Neutrophil (primary cell): ENCODE results near the gene TUBD1.

ENCODE experiments used
- H3K27ac ChIP-seq: fragments of 200-600 bp; sonication (generic); 2 replicates; pipeline ENCODE4 v1.5.1; 2016; ENCODE audit warnings: mild to moderate bottlenecking, moderate library complexity
- H3K27me3 ChIP-seq: fragments of 200-600 bp; sonication (generic); 2 replicates; pipeline ENCODE4 v1.6.0; 2016; ENCODE audit warnings: mild to moderate bottlenecking
- H3K36me3 ChIP-seq: fragments of 200-600 bp; sonication (generic); 2 replicates; pipeline ENCODE4 v1.5.1; 2017
- H3K4me1 ChIP-seq, 2 experiments: fragments of 200-600 bp in 1 of 2; sonication (generic) in 1 of 2; 1 replicate in 1 of 2; 2 replicates in 1 of 2; pipeline versions ENCODE4 v1.5.1 to v1.6.1; 2013 to 2016; ENCODE audit warnings: low read depth in 1 of 2, low read length in 1 of 2, mild to moderate bottlenecking in 1 of 2, moderate library complexity in 1 of 2; ENCODE audit not compliant: control insufficient read depth in 1 of 2, insufficient read depth in 1 of 2
- H3K4me3 ChIP-seq, 2 experiments: fragments of 200-600 bp in 1 of 2; sonication (generic) in 1 of 2; 1 replicate in 1 of 2; 2 replicates in 1 of 2; pipeline ENCODE4 v1.5.1; 2013 to 2016; ENCODE audit warnings: low read depth in 1 of 2, low read length in 1 of 2, mild to moderate bottlenecking in 1 of 2, moderate library complexity in 1 of 2
- H3K9me3 ChIP-seq: fragments of 200-600 bp; sonication (generic); 2 replicates; pipeline ENCODE4 v1.5.1; 2016
- CTCF ChIP-seq: fragments of 200-600 bp; sonication (generic); IDR thresholded peaks from 2 replicates; pipeline ENCODE4 v1.5.1; 2016; ENCODE audit warnings: antibody characterized with exemption

Gene TUBD1

GRCh38 chr17:59870482-59870881, 22.3 kb downstream of the TUBD1 start:
- H3K4me3 ChIP-seq: no peak overlapping the region
- H3K27me3 ChIP-seq: no peaks in the 10 kb centered on the region
- H3K36me3 ChIP-seq: peaks cover 15% of the 10 kb centered on the region
- TF ChIP-seq CTCF: no peak
- H3K4me1 ChIP-seq: peaks cover 2% of the 10 kb centered on the region in 2 experiments
- H3K9me3 ChIP-seq: no peaks in the 10 kb centered on the region
- H3K27ac ChIP-seq: no peak overlapping the region

DNA sequence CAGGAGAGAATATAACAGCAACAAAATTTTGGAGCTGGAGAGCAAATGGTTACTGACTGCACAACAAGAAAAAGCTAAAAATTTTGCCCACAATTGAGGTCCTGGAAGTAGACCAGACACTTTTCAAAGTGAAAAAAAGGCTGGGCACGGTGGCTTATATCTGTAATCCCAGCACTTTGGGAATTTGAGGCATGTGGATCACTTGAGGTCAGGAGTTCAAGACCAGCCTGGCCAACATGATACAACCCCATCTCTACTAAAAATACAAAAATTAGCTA, 22.9 kb downstream of the TUBD1 start:
- no peaks in the 10 kb centered on the region for H3K4me1 ChIP-seq
- no peak overlapping the region for H3K4me3 ChIP-seq
- peaks cover 19% of the 10 kb centered on the region for H3K36me3 ChIP-seq
- H3K27ac ChIP-seq: no peak overlapping the region
- no peaks in the 10 kb centered on the region for H3K27me3 ChIP-seq
- no peaks in the 10 kb centered on the region for H3K9me3 ChIP-seq
- TF ChIP-seq CTCF: no peak

- Histone ChIP-seq H3K9me3 (no peaks in the 10 kb centered on the region), H3K4me1 (no peaks in the 10 kb centered on the region), H3K36me3 (peaks cover 35% of the 10 kb centered on the region), H3K27ac (no peak overlapping the region), H3K4me3 (no peak overlapping the region), H3K27me3 (no peaks in the 10 kb centered on the region)
- TF ChIP-seq CTCF: no peak
Observed at GRCh38 chr17:59863616-59864015, 29.1 kb downstream of the TUBD1 start.

- Histone ChIP-seq H3K4me1 (no peaks in the 10 kb centered on the region), H3K27me3 (no peaks in the 10 kb centered on the region), H3K27ac (no peak overlapping the region), H3K4me3 (no peak overlapping the region), H3K36me3 (peaks cover 20% of the 10 kb centered on the region), H3K9me3 (no peaks in the 10 kb centered on the region)
- TF ChIP-seq CTCF: no peak
Observed at GRCh38 chr17:59859444-59860025, 33.2 kb downstream of the TUBD1 start.

DNA sequence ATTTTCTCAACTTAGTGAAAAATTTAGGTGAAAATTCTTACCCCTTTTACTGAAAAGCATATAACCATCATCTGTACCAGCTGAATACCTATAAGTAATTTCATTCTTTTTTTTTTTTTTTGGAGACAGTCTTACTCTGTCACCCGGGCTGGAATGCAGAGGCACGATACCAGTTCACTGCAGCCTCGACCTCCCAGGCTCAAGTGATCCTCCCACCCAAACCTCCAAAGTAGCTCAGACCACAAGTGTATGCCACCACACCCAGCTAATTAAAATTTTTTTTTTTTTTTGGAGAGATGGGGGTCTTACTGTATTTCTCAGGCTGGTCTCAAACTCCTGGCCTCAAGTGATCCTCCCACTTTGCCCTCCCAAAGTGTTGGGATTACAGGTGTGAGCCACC, 33.8 kb downstream of the TUBD1 start:
- Histone ChIP-seq H3K4me1 (no peaks in the 10 kb centered on the region), H3K27ac (no peak overlapping the region), H3K27me3 (no peaks in the 10 kb centered on the region), H3K36me3 (peaks cover 20% of the 10 kb centered on the region), H3K4me3 (no peak overlapping the region), H3K9me3 (no peaks in the 10 kb centered on the region)
- no peak for TF ChIP-seq CTCF
